Measurements from ENCODE around the gene LMAN1. TPM values are rescaled to one million over a fixed set of nuclear protein-coding genes. Genes with fewer than 3 reads are reported as not detected.

Gene LMAN1
- total and polyA plus RNA-seq, 2 of the 13 experiments (the other 11 are each of a cell fraction or from before 2014, with no cell fraction given): 127 to 131 TPM

- TF ChIP-seq ZNF687 (CRISPR knock-in tag; IDR thresholded peaks at IDR 0.05) (no peak), PAX8 (CRISPR knock-in tag; IDR thresholded peaks at IDR 0.05; ENCODE audit: borderline replicate concordance) (no peak), ZC3H4 (CRISPR knock-in tag; IDR thresholded peaks at IDR 0.05; ENCODE audit: borderline replicate concordance) (no peak)
Observed at GRCh38 chr18:59345556-59345955, 13.5 kb downstream of the LMAN1 start (continued).

- no peaks in the 10 kb centered on the region for H3K9me3 ChIP-seq (ENCODE audit: low read length)
- no peak overlapping the region for H3K4me3 ChIP-seq (replicated peaks in 1 of 3; ENCODE audit: insufficient read depth in 1 of 3, low read depth in 2 of 3, low read length in 3 of 3)
- H3K79me2 ChIP-seq (ENCODE audit: insufficient read depth, low read length): peaks cover 59% of the 10 kb centered on the region
- H3K4me1 ChIP-seq (ENCODE audit: insufficient read depth, low read length): peaks cover 34% of the 10 kb centered on the region
- H3K27ac ChIP-seq (ENCODE audit: extremely low read length, insufficient read depth, low read length): no peak overlapping the region
- CTCF ChIA-PET (ENCODE audit: low intra/inter-chr PET ratio, low total read pairs): no interaction called here
- no peak overlapping the region for H2AFZ ChIP-seq (ENCODE audit: low read length)
- no peak overlapping the region for H3K4me2 ChIP-seq (ENCODE audit: low read depth, low read length)
- peaks cover 26% of the 10 kb centered on the region for H4K20me1 ChIP-seq (ENCODE audit: insufficient read depth, low read length)
- H3K27me3 ChIP-seq (ENCODE audit: control insufficient read depth in 1 of 2, insufficient read depth in 2 of 2, low read length in 2 of 2): no peaks in the 10 kb centered on the region
- peaks cover 15 to 77% of the 10 kb centered on the region in 2 experiments for H3K36me3 ChIP-seq (replicated peaks in 1 of 2; ENCODE audit: control insufficient read depth in 1 of 2, insufficient read depth in 2 of 2, low read length in 2 of 2)
- DNase-seq (ENCODE audit: low spot score): no peak
- no TSS peak for BruUV-seq (replicated peaks)
- intact Hi-C loops (cut with micrococcal nuclease; ENCODE audit: unreplicated experiment) (no loop called here), in situ Hi-C loops (cut with HindIII; ENCODE audit: extremely low pct_ligation_motif_present, low pct_unique_long_range_greater_than_20kb) (no loop called here)
- POLR2A ChIA-PET: no interaction called here
- H3K9ac ChIP-seq (ENCODE audit: insufficient read depth, low read depth, low read length): no peak overlapping the region
- TF ChIP-seq MAFK (conservative IDR thresholded peaks at IDR 0.05 in 1 of 2, IDR thresholded peaks at IDR 0.05 in 1 of 2; ENCODE audit: low read length in 2 of 2) (peak in 1 of 2 experiments; percentile 39; a peak in 2 of 4 replicates), MTF2 (CRISPR knock-in tag; IDR thresholded peaks at IDR 0.05; ENCODE audit: borderline replicate concordance) (no peak), MAFF (IDR thresholded peaks at IDR 0.05; ENCODE audit: low read depth, low read length) (peak; percentile 25; the same call in 1 of the 2 replicates)
- no peak for ATAC-seq
- FAIRE-seq: no peak
- 100% methylated on average over 1 of the region's 1 CpG for WGBS (ENCODE audit: low lambda C conversion rate)
Observed at GRCh38 chr18:59344996-59345395, 14.1 kb downstream of the LMAN1 start.
